Endometrium (tissue), 2 donors: Measurements from ENCODE around the gene TEX29.

Experiments used
- FAIRE-seq: peaks from 2 replicates; lab custom pipeline; 2012; peaks lifted over from hg19 to GRCh38; lab: Jason Lieb, UNC
- donor health status: control.
- donor health status: control.

TEX29 gene

DNA sequence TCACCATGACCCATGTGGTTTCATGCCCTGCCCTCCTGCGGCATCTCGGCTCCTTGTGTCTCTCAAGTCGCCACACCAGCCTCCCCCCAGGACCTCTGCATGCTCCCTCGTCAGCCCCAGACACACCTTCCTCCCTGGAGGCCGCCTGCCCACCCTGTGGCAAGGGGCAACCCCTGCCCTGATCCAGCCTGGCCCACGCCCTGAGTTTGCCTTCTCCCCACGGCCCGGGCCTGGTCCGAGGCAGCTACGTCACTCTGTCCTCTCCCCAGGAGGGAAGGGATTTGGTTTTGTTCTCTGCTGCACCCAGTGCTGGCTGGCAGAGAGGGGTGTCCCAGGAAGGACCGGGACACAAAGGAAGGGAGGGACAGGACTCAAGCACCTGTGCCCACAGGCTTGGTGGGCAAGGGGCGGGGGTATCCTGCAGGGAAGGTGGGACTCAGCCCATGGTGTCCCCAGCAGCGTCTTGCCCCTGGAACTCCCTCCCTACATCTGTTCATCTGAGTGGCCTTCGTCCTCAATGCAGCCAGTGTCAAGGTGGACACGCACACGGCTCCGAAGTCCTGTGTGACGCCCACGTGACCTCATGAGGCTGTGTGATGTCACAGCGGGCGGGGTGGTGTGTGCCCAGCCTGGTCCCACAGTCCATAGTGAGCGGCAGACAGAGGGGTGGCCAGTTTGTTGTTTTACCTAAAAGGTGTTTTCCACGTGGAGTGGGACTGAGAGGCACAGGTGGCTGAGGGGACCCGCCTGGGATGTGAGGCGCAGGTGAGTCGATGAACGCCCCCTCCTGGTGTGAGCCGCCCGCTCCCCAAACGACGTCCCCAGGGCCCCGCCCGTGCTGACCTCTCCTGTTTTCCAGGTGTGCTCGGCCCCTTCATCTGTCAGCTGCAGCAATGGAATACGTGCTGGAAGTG lies at the start of gene TEX29:
TSS of gene TEX29 (plus strand) at position 645 of the 914 bp plus-strand sequence. CDS start at position 894, 249 bp downstream.
- no peak for FAIRE-seq

DNA sequence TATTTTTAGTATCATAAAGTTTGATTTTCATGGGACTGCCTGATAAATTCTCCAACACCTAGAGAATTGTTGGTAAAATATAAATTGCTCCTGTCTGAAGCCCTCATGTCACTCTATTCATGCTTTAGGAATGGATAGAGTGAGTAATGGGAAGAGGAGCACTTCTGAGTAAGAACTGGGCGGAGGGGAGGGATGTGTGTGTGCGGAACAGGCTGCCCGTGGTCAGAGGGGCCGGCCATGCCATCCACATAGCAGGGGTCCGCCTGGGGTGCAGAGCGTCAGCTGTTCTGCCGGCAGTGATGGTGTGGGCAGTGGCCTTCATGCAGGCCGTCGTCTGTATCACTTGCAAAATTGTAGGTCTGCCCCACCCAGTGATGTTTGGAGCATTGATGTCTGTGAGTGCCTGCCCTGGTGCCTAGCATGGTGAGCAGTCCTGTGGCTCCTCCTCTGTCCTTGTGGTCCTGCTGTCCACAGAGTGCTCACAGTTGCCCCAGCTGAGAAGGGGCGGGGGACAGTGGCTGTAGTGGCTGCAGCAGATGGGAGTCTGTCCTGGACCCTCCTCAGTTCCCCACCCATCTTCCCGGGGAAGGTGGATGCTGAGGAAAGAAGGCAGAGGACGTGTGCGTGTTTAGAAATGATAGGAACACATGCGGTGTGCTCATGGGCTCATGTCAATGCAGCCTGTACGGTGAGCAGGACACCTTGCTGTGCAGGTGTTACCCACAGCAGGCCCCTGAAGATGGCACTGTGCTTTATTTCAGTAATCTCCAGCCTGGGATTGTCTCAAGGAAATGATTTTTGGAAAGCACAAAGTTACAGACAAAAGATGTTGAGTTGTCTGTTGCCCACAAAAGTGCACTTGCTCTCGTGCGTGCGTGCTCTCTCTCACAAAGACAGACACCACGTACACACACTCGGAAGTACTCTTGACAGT lies 49.4 kb upstream of the TEX29 start:
- FAIRE-seq, result no peak

GRCh38 chr13:111272117-111272516 lies 48.3 kb upstream of the TEX29 start:
- FAIRE-seq, result no peak

- FAIRE-seq, result no peak
These were observed 45.1 kb upstream of the TEX29 start for GRCh38 chr13:111275382-111275781.

GRCh38 chr13:111275995-111276618 lies 44.3 kb upstream of the TEX29 start:
- no peak for FAIRE-seq

DNA sequence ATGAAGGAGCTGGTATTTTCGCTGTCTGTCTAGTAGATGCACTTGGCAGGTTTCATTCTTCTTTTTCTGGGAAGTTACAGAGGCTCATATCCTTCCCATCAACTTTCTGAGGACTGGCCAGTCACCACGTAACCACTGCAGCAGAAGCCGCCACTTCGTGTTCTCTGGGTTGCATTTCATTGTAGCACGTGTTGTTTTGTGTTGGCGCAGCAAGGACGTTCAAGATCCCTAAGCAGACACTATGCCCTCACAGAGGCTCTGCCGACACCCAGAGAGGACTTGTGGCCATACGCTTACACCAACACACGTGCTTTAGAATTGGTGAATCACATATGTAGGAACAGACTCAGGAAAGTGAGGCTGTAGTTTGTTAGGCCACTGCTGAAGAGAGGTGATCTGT lies 42.2 kb upstream of the TEX29 start:
- FAIRE-seq, result no peak

- FAIRE-seq, result no peak
These were observed 41.4 kb upstream of the TEX29 start for GRCh38 chr13:111278743-111279652.

DNA sequence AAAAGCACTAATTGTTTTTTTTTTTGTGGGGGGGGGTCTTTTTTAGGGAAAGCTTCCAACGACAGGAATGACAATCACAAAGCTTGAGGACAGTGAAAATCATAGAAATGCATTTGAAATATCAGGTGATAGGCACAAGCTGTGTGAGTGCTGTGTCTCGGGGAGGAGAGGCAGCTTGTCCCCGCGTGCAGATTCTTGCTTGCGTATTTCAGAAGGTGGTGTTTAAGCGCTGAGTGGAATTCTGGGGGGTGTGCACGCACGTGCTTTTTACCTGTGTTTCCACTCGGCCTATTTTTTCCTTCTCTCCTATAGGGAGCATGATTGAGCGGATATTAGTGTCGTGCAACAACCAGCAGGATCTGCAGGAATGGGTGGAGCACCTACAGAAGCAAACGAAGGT lies 40.2 kb upstream of the TEX29 start:
- no peak for FAIRE-seq

GRCh38 chr13:111280681-111281585 lies 39.5 kb upstream of the TEX29 start:
- FAIRE-seq, result peak; percentile 57

- no peak for FAIRE-seq
These were observed 38.6 kb upstream of the TEX29 start for GRCh38 chr13:111281751-111282311.

DNA sequence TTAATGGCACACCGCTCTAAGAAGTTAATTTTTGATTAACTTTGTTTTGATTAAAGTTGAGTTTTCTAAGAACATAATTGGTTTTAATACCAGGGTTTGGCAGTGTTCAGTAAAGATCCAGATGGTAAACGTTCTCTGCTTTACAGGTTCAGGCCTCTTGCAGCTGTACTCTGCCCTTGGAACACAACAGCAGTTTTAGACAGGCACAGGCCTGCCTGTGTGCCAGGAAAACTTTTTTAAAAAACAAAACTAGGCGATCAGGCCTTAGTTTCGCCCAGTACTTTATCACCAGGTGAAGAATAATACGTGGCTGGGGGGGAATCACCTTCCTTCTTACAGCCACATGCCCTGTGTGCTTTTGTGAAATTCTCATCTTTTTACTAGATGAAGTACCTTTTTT lies 38.0 kb upstream of the TEX29 start:
- peak; percentile 18 for FAIRE-seq

DNA sequence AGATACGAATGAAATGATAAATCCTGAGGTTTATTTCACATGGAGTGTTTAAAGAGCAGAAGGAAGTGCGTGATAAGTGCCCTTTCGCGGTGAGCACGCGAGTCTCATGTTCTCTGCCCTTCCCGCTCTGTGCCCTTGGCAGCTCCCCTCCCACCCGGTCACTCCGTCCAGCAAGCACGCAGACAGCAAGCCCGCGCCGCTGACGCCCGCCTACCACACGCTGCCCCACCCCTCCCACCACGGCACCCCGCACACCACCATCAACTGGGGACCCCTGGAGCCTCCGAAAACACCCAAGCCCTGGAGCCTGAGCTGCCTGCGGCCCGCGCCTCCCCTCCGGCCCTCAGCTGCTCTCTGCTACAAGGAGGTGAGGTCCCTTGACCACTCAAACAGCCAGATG lies 37.4 kb upstream of the TEX29 start:
- no peak for FAIRE-seq

DNA sequence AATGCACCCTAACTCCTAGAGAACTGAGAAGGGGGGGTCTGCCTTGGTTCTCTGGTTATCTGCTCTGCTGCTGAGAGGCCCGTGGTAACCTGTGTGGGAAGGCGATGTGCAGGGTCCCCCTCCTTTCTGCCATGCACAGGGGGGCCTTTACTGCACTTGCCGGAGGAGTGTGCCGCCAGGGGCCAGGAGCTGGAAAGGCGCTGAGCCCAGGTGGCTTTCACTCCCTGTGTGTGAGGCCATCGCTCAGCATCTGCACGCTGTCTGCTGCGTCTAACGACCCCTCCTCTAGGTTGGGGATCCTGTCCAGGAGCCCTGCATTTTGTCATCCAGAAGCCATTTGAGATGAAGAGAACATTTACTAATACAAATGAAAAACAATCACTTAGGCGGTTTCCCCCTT lies 37.0 kb upstream of the TEX29 start:
- no peak for FAIRE-seq

DNA sequence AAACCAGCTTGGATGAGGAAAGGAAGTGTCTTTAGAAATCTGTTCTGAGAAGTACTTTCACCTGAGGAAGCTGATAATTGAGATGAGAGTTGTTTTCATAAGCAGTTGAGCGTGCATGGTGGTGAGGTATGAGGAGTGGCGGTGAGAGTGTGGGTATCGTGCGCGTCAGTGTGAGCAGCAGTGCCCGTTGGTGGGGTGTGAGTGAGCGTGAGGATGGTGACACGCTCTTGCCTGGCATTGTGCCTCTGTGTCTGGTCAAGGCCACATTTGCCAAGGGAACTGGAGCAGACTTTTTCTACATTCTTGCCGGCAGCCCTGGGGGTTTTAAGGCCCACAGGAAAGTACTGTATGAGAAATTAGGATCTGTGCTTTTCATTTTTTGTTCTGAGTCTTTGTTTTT lies 36.5 kb upstream of the TEX29 start:
- no peak for FAIRE-seq

DNA sequence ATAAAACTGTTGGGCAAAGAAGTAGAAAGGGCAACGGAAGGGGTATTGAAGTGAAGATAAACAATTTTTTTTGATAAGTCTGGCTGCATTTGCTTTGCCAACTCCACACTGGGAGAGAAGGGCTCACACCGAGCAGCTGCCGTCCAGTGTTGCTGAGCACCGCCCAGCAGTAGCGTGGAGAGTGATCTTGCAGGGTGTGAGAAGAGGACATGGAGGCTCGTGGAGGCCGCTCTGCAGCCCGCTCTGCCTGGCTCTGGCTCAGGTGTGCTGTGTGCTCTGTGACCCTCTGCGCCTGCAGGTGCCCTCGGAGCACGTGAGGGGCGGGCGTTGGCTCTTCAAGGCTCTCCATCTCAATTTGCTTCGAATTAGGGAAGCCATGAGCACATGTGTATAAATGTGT lies 35.9 kb upstream of the TEX29 start:
- FAIRE-seq, result no peak

GRCh38 chr13:111286162-111286561 lies 34.3 kb upstream of the TEX29 start:
- no peak for FAIRE-seq

DNA sequence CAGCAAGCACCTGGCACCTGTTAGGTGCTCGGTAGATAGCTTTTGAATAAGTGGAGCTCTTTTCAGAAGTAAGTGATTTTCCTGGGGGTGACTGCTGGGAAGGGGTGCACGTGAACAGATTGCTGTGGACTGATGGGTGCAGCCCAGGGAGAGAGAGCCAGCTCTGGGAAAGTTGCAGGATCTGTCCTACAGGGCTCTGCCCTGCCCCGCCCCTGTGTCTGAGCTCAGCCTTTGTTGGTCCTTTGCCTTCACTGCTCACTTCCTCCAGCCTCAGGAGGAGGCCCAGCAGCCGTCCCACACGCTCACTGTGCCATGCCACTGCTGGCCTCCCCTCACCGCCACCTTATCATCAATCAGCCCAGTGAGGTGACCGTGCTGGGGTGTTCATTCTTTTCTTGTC lies 33.7 kb upstream of the TEX29 start:
- no peak for FAIRE-seq

- no peak for FAIRE-seq
These were observed 33.2 kb upstream of the TEX29 start for GRCh38 chr13:111287201-111287600.

- FAIRE-seq, result no peak
These were observed 32.2 kb upstream of the TEX29 start for GRCh38 chr13:111288276-111288675.

DNA sequence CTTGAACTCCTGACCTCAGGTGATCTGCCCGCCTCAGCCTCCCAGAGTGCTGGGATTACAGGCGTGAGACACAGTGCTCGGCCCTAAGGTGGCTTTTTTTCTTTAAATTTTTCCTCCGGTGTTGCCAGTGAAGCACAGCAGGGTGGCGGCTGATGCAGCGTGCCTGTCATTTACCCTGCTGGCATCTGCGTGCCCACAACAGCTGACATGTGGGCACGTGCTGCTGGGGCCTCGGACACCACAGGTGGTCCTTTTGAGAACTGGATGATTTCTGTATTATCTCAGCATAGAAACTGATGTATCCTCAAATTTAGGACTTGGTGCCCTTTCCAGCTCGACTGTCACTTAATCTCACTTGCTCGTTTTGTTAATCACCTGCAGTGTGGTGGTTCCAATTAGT lies 31.2 kb upstream of the TEX29 start:
- FAIRE-seq, result no peak
